Stimulated activated CD4-positive, alpha-beta T cell treated with anti-CD3 and anti-CD28 coated beads, Interleukin-1b, Interleukin-23, amount 100 ng/mL, for 1 hour (primary cell): Measurements from ENCODE around the gene FBXO41.
A peak's percentile ranks its signal among the peaks of the same experiment; 100 is the strongest.

Experiments used
- DNase-seq, 2 donors: peaks; one replicate each; pipeline ENCODE4 v3.0.0-alpha.2; 2020; ENCODE audit warnings: low read depth in 2 of 2

The FBXO41 gene

GRCh38 chr2:73284296-73285158 is at the start of gene FBXO41:
FBXO41 (minus strand) TSS chr2:73284478; CDS start chr2:73269630, 14,848 bp downstream.
- DNase-seq: peak; percentile 27 to 56

GRCh38 chr2:73334045-73334444 is 49.8 kb upstream of the FBXO41 start:
- no peak for DNase-seq

- no peak for DNase-seq
Measured at GRCh38 chr2:73333564-73333963, 49.3 kb upstream of the FBXO41 start.

- DNase-seq: no peak
Measured at GRCh38 chr2:73324126-73324725, 39.9 kb upstream of the FBXO41 start.

- DNase-seq: no peak
Measured at GRCh38 chr2:73323551-73323950, 39.3 kb upstream of the FBXO41 start.

- no peak for DNase-seq
Measured at GRCh38 chr2:73314441-73314840, 30.2 kb upstream of the FBXO41 start.

- DNase-seq: no peak
Measured at GRCh38 chr2:73307720-73308119, 23.4 kb upstream of the FBXO41 start.

GRCh38 chr2:73301636-73302035 is 17.4 kb upstream of the FBXO41 start:
- DNase-seq: no peak

- no peak for DNase-seq
Measured at GRCh38 chr2:73300926-73301325, 16.6 kb upstream of the FBXO41 start.

- no peak for DNase-seq
Measured at GRCh38 chr2:73297586-73297985, 13.3 kb upstream of the FBXO41 start.

GRCh38 chr2:73297151-73297559 is 12.9 kb upstream of the FBXO41 start:
- DNase-seq: no peak

GRCh38 chr2:73295751-73296400 is 11.6 kb upstream of the FBXO41 start:
- no peak for DNase-seq

- no peak for DNase-seq
Measured at GRCh38 chr2:73294239-73294638, 10.0 kb upstream of the FBXO41 start.

GRCh38 chr2:73293534-73294171 is 9.4 kb upstream of the FBXO41 start, which contains the start of gene EGR4:
EGR4 (minus strand) TSS chr2:73293548; CDS start chr2:73293317, 231 bp downstream.
- DNase-seq: peak; percentile 76 to 81

- DNase-seq: no peak
Measured at GRCh38 chr2:73292906-73293533, 8.7 kb upstream of the FBXO41 start.

- DNase-seq: no peak
Measured at GRCh38 chr2:73292316-73292905, 8.1 kb upstream of the FBXO41 start.

GRCh38 chr2:73291461-73292315 is 7.4 kb upstream of the FBXO41 start:
- DNase-seq: no peak

GRCh38 chr2:73291093-73291460 is 6.8 kb upstream of the FBXO41 start:
- peak in 1 of 2 donors; percentile 35 for DNase-seq

GRCh38 chr2:73290049-73290839 is 6.0 kb upstream of the FBXO41 start:
- DNase-seq: peak in 1 of 2 donors; percentile 23
